ENCODE measurements around the gene RMND5A. TPM values are rescaled to one million over a fixed set of nuclear protein-coding genes. Genes with fewer than 3 reads are reported as not detected.

The RMND5A gene
- polyA plus RNA-seq, 1 experiment = 10.8 TPM

GRCh38 chr2:86776532-86776931 is 56.4 kb downstream of the RMND5A start:
- no peak for DNase-seq (ENCODE audit: low read depth)
- peaks cover 3% of the 10 kb centered on the region; the same call in 1 of the 2 replicates for H3K36me3 ChIP-seq (ENCODE audit: control insufficient read depth, insufficient read depth, low read length)
- 0 out of 2 replicates have a peak, but pooled peaks cover 2% of the 10 kb centered on the region for H3K27me3 ChIP-seq (ENCODE audit: control insufficient read depth, insufficient read depth, low read length)
- TF ChIP-seq CTCF (IDR thresholded peaks at IDR 0.05; ENCODE audit: insufficient read depth, low read depth, low read length) = no peak
- CTCF ChIA-PET = interaction anchor here (2.8 kb wide), 1 partner anchor 12 kb away, joined by 11 read pairs; no protein-coding TSS in a partner anchor
- POLR2A ChIA-PET = no interaction called here
- no peak overlapping the region for H3K4me3 ChIP-seq (ENCODE audit: low read depth, low read length)

- H3K27me3 ChIP-seq (ENCODE audit: control insufficient read depth, insufficient read depth, low read length) = 0 out of 2 replicates have a peak, but pooled peaks cover 2% of the 10 kb centered on the region
- no peak for DNase-seq (ENCODE audit: low read depth)
- peaks cover 3% of the 10 kb centered on the region; the same call in 1 of the 2 replicates for H3K36me3 ChIP-seq (ENCODE audit: control insufficient read depth, insufficient read depth, low read length)
- ChIA-PET POLR2A (no interaction called here), CTCF (interaction anchor here (0.5 kb wide), 1 partner anchor 9 kb away, joined by 3 read pairs; no protein-coding TSS in a partner anchor)
- no peak for TF ChIP-seq CTCF (IDR thresholded peaks at IDR 0.05; ENCODE audit: insufficient read depth, low read depth, low read length)
- H3K4me3 ChIP-seq (ENCODE audit: low read depth, low read length) = no peak overlapping the region
These were observed 58.9 kb downstream of the RMND5A start for GRCh38 chr2:86778957-86779356.

- Histone ChIP-seq H3K27me3 (ENCODE audit: control insufficient read depth, insufficient read depth, low read length) (peaks cover 4% of the 10 kb centered on the region; the same call in 1 of the 2 replicates), H3K4me3 (ENCODE audit: low read depth, low read length) (no peak overlapping the region), H3K36me3 (ENCODE audit: control insufficient read depth, insufficient read depth, low read length) (peaks cover 1% of the 10 kb centered on the region; the same call in 1 of the 2 replicates)
- TF ChIP-seq CTCF (IDR thresholded peaks at IDR 0.05; ENCODE audit: insufficient read depth, low read depth, low read length) = no peak
- no peak for DNase-seq (ENCODE audit: low read depth)
- ChIA-PET CTCF (interaction anchor here (0.7 kb wide), 1 partner anchor 16 kb away, joined by 3 read pairs; no protein-coding TSS in a partner anchor), POLR2A (no interaction called here)
These were observed 59.9 kb downstream of the RMND5A start for GRCh38 chr2:86779971-86780370.

- Histone ChIP-seq H3K36me3 (ENCODE audit: control insufficient read depth, insufficient read depth, low read length) (peaks cover 1% of the 10 kb centered on the region; the same call in 1 of the 2 replicates), H3K27me3 (ENCODE audit: control insufficient read depth, insufficient read depth, low read length) (peaks cover 9% of the 10 kb centered on the region), H3K4me3 (ENCODE audit: low read depth, low read length) (no peak overlapping the region)
- DNase-seq (ENCODE audit: low read depth) = no peak
- ChIA-PET CTCF (no interaction called here), POLR2A (no interaction called here)
- no peak for TF ChIP-seq CTCF (IDR thresholded peaks at IDR 0.05; ENCODE audit: insufficient read depth, low read depth, low read length)
These were observed 61.3 kb downstream of the RMND5A start for GRCh38 chr2:86781363-86781762.

- Histone ChIP-seq H3K4me3 (ENCODE audit: low read depth, low read length) (no peak overlapping the region), H3K36me3 (ENCODE audit: control insufficient read depth, insufficient read depth, low read length) (no peaks in the 10 kb centered on the region), H3K27me3 (ENCODE audit: control insufficient read depth, insufficient read depth, low read length) (peaks cover 10% of the 10 kb centered on the region)
- no peak for TF ChIP-seq CTCF (IDR thresholded peaks at IDR 0.05; ENCODE audit: insufficient read depth, low read depth, low read length)
- no peak for DNase-seq (ENCODE audit: low read depth)
- POLR2A ChIA-PET = no interaction called here
- CTCF ChIA-PET = no interaction called here
These were observed 62.7 kb downstream of the RMND5A start for GRCh38 chr2:86782748-86783147.
